Erythroblast (primary cell): Measurements from ENCODE around the gene PNPLA1.

ENCODE experiments used
- GATA1 ChIP-seq: IDR thresholded peaks from 2 replicates; pipeline ENCODE4 v1.6.1; 2011; ENCODE audit warnings: low read depth, mild to moderate bottlenecking, control low read depth, low read length, moderate library complexity
- POLR2A ChIP-seq: IDR thresholded peaks from 2 replicates; pipeline ENCODE4 v1.6.1; 2011; ENCODE audit warnings: mild to moderate bottlenecking, low read length

GRCh38 chr6:36320475-36320874 lies 50.6 kb downstream of the PNPLA1 start:
- TF ChIP-seq POLR2A (no peak), GATA1 (no peak)
